HepG2 (cell line): ENCODE results near the gene SLC22A23. TPM values are rescaled to one million over a fixed set of nuclear protein-coding genes. Genes with fewer than 3 reads are reported as not detected.

ENCODE experiments used
- CBX5 ChIP-seq: sonication (generic); formaldehyde crosslinking; IDR thresholded peaks from 2 replicates; pipeline ENCODE4 v1.4.0; 2020; ENCODE audit warnings: missing genetic modification reagents, borderline replicate concordance
- DPF2 ChIP-seq: sonication (generic); formaldehyde crosslinking; IDR thresholded peaks from 2 replicates; pipeline ENCODE4 v1.4.0; 2020; ENCODE audit warnings: mild to moderate bottlenecking, low read depth, missing genetic modification reagents, borderline replicate concordance
- KAT7 ChIP-seq: IDR thresholded peaks from 2 replicates; pipeline ENCODE4 v1.6.1; 2018; ENCODE audit warnings: borderline replicate concordance, missing compliant biosample characterization
- NR2F2 ChIP-seq: IDR thresholded peaks from 2 replicates; pipeline ENCODE4 v1.6.1; 2012; ENCODE audit warnings: low read depth, inconsistent platforms, borderline replicate concordance
- TCF7 ChIP-seq: sonication (generic); IDR thresholded peaks from 2 replicates; pipeline ENCODE4 v1.6.1; 2016; ENCODE audit warnings: antibody characterized with exemption, low read depth
- TEF ChIP-seq: sonication (generic); formaldehyde crosslinking; IDR thresholded peaks from 2 replicates; pipeline ENCODE4 v1.5.0; 2020; ENCODE audit warnings: missing genetic modification reagents
- THAP7 ChIP-seq: sonication (generic); formaldehyde crosslinking; IDR thresholded peaks from 2 replicates; pipeline ENCODE4 v1.8.1; 2023; ENCODE audit warnings: mild to moderate bottlenecking, missing genetic modification reagents
- ZBTB2 ChIP-seq: sonication (generic); formaldehyde crosslinking; IDR thresholded peaks from 2 replicates; pipeline ENCODE4 v1.8.0; 2022; ENCODE audit warnings: low read depth, missing genetic modification reagents
- ZBTB37 ChIP-seq: sonication (generic); formaldehyde crosslinking; IDR thresholded peaks from 2 replicates; pipeline ENCODE4 v1.4.0; 2020; ENCODE audit warnings: mild to moderate bottlenecking, missing genetic modification reagents
- ZBTB43 ChIP-seq: sonication (generic); formaldehyde crosslinking; conservative IDR thresholded peaks from 2 replicates; pipeline ENCODE4 v1.4.0; 2020; ENCODE audit warnings: missing genetic modification reagents
- ZMYM3 ChIP-seq: sonication (generic); formaldehyde crosslinking; IDR thresholded peaks from 2 replicates; pipeline ENCODE4 v1.5.1; 2020; ENCODE audit warnings: mild to moderate bottlenecking, missing genetic modification reagents
- ZNF17 ChIP-seq: sonication (generic); formaldehyde crosslinking; IDR thresholded peaks from 2 replicates; pipeline ENCODE4 v1.5.0; 2020; ENCODE audit warnings: mild to moderate bottlenecking, missing genetic modification reagents
- ZNF18 ChIP-seq: sonication (generic); formaldehyde crosslinking; IDR thresholded peaks from 2 replicates; pipeline ENCODE4 v1.8.0; 2022; ENCODE audit warnings: mild to moderate bottlenecking, missing genetic modification reagents; ENCODE audit not compliant: insufficient replicate concordance
- ZNF350 ChIP-seq: sonication (generic); formaldehyde crosslinking; IDR thresholded peaks from 2 replicates; pipeline ENCODE4 v1.4.0; 2020; ENCODE audit warnings: mild to moderate bottlenecking, low read depth, missing genetic modification reagents, borderline replicate concordance
- ZNF556 ChIP-seq: sonication (generic); formaldehyde crosslinking; IDR thresholded peaks from 2 replicates; pipeline ENCODE4 v1.4.0; 2020; ENCODE audit warnings: mild to moderate bottlenecking, missing genetic modification reagents, borderline replicate concordance
- ZNF687 ChIP-seq: sonication (generic); formaldehyde crosslinking; IDR thresholded peaks from 2 replicates; pipeline ENCODE4 v1.5.1; 2020; ENCODE audit warnings: mild to moderate bottlenecking, missing genetic modification reagents, moderate library complexity
- polyA plus RNA-seq, 8 experiments: library from polyadenylated mRNA; depleted of rRNA in 3 of 8; stranded (reverse) in 7 of 8; unstranded in 1 of 8; fragments of >200 nt; fragmentation: Illumina TruSeq in 4 of 8; extraction: Trizol in 4 of 8; gene quantifications; 2 replicates each; pipeline versions ENCODE4 v1.2.1 to v1.2.3, GENCODE V29; 2011 to 2016; ENCODE audit warnings: low read depth in 4 of 8, missing spikeins in 1 of 8, mixed read lengths in 1 of 8; ENCODE audit not compliant: insufficient read depth in 1 of 8
- total RNA-seq, 5 experiments: library from RNA; depleted of rRNA; stranded (reverse); fragments of >200 nt; fragmentation: Illumina TruSeq; extraction: Trizol; gene quantifications; 2 replicates each; pipeline ENCODE4 v1.2.3, GENCODE V29; 2016; ENCODE audit warnings: low read depth in 1 of 5

The SLC22A23 gene
- total and polyA plus RNA-seq, 2 of the 13 experiments (the other 11 are each of a cell fraction or from before 2014, with no cell fraction given) = 11.8 to 17.5 TPM

GRCh38 chr6:3411967-3412778 is 44.7 kb downstream of the SLC22A23 start (continued):
- no peak for TF ChIP-seq ZBTB37 (CRISPR knock-in tag)
- TF ChIP-seq ZNF350 (CRISPR knock-in tag) = no peak
- no peak for TF ChIP-seq KAT7
- TF ChIP-seq ZNF18 (CRISPR knock-in tag) = no peak
- TF ChIP-seq ZMYM3 (CRISPR knock-in tag) = peak; percentile 93
- TF ChIP-seq NR2F2 = peak; percentile 81
- TF ChIP-seq THAP7 (CRISPR knock-in tag) = no peak
- TF ChIP-seq ZBTB43 (CRISPR knock-in tag) = no peak
- TF ChIP-seq DPF2 = no peak
- no peak for TF ChIP-seq TEF (CRISPR knock-in tag)
- TF ChIP-seq TCF7 = peak; percentile 92
- TF ChIP-seq ZBTB2 (CRISPR knock-in tag) = no peak
- TF ChIP-seq ZNF17 (CRISPR knock-in tag) = no peak
- TF ChIP-seq CBX5 (CRISPR knock-in tag) = peak; percentile 36; the same call in 1 of the 2 replicates
- TF ChIP-seq ZNF687 = no peak
- no peak; the same call in 1 of the 2 replicates for TF ChIP-seq ZNF556 (CRISPR knock-in tag)
